ENCODE data around the gene CHURC1.
A peak's percentile ranks its signal among the peaks of the same experiment; 100 is the strongest.
"Not testable (repeated sequence)": the region's sequence is repeated elsewhere in the genome, so short reads cannot be mapped to it uniquely, and the experiment has no call there.

The CHURC1 gene

GRCh38 chr14:64912261-64912660 is 2.0 kb upstream of the CHURC1 start:
- no peak for DNase-seq

DNA sequence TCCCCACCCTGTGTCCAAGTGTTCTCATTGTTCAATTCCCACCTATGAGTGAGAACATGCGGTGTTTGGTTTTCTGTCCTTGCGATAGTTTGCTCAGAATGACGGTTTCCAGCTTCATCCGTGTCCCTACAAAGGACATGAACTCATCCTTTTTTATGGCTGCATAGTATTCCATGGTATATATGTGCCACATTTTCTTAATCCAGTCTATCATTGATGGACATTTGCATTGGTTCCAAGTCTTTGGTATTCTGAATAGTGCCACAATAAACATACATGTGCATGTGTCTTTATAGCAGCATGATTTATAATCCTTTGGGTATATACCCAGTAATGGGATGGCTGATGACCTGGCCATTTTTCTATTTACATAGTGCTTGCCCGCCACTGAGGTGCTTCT is 778 bp upstream of the CHURC1 start:
- DNase-seq = not testable (repeated sequence)

- DNase-seq = no peak
Measured at GRCh38 chr14:64915029-64915424, 772 bp downstream of the CHURC1 start.

DNA sequence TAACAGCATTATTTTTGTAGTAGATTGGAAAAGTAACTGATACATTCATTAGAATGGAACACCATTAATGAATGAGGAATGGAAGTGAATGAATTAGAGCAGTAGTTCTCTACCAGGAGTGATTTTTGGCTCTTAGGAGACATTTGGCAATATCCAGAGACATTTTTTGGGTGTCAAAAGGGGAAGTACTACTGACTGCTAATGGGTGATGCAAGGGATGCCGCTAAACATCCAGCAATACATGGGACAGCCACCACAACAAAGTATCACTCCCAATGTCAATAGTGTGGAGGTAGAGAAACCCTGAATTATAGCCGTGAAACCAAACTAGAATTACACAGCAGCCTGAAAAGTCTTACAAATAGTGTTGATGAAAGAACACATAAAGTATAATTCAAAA is 1.5 kb downstream of the CHURC1 start:
- DNase-seq = no peak

GRCh38 chr14:64918216-64918615 is 4.0 kb downstream of the CHURC1 start:
- no peak for DNase-seq

DNA sequence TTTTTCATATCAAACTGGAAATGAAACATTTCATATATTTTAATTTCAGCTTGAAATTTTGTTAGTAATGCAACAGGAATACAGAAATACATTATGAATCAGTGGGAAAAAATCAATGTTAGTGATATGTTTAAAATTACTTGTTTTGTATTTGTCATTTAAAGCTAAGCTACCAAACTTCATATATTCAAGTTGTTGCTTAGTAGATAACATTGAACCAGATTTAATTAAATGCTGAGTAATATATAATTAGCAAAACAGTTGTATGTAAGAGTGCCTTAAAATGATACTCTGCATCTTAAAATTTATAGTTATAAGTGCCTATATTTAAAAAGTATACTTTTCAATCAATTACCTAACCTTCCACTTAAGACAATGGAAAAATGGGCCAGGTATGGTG is 5.0 kb downstream of the CHURC1 start:
- no peak for DNase-seq

GRCh38 chr14:64919618-64920017 is 5.4 kb downstream of the CHURC1 start:
- no peak for DNase-seq

DNA sequence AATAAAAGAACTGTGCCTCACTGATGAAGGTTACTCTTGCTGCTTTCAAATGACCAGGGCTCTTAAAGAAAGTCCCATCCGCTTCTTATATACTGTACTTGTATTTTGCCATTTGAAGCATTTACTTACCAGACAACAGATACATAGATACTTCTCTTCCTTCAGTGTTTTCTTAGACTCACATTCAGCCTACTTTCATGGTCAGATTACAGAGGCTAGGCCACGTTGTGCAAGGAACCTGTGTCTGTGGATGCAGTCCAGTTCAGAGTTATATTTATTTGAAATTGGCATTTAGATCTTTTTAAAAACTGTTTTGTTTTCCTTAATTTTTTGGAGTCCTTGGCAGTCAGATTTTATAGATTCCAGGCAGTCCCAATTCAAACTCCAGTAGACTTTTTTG is 6.2 kb downstream of the CHURC1 start:
- no peak for DNase-seq

- DNase-seq = no peak
Measured at GRCh38 chr14:64923015-64923414, 8.8 kb downstream of the CHURC1 start.

- DNase-seq = no peak
Measured at GRCh38 chr14:64926398-64926995, 12.2 kb downstream of the CHURC1 start.

DNA sequence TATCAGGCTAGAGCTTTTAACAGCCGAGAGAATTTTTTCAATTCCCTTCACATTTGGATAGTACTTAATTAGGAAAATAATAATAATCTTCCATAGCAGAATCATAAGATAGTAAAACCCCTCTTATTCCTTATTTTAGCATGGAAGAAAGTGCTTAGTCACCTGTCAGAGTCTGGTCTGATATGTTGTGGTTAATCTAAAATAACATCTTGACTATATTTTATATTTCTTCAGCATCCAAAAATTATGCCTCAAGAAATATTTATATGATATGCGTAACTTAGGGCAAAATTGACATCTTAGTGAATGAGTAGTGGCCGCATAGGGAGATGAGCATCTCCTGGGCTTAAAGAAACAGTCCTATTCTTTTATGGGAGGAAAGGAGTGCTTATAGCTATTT is 12.8 kb downstream of the CHURC1 start:
- DNase-seq = no peak

DNA sequence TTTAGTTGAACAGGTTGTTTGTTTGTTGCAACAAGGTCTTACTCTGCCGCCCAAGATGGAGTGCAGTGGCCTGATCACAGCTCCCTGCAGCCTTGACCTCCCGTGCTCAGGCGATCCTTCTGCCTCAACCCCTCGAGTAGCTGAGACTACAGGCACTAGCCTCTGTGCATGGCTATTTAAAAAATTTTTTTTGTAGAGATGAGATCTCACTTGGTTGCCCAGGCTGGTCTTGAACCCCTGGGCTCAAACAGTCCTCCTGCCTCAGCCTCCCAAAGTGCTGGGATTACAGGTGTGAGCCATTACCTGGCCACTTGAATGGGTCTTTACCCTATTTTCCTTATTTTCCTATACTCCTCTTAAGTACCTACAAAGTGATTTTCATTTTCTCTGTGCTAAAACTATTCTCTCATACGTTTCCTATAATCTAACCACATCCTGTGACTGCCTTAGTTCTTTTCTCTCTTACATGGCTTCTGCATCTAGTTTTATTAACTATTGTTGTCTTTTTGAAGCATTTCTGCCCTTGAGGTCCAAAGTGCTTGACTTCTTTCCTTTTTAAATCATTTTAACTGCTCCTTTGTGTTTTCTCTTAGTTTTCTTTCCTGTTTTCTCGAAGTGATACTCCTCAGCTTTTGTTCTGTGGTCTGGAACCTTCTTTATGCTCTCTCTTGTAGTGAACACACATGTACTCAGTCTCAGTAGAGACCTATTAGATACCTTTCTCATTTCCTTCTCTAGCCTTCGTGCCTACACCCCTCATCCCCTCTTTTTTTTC is 14.2 kb downstream of the CHURC1 start:
- DNase-seq = no peak

DNA sequence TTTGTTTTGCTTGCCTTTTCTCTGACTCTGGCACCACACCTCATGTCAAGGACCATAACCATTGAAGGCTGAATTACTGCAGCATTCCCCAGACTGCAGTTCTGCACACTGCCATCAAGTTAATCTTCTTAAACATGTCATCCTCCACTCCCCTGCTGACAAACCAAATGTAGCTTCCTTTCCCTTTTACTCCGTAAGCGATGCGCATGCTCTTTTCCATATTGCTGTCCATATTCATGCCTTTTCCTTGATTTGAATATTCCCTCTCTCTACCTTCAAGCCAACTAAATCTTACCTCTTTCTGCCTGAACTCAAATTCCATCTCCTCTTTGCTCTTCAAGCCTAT is 14.7 kb downstream of the CHURC1 start:
- DNase-seq = no peak

DNA sequence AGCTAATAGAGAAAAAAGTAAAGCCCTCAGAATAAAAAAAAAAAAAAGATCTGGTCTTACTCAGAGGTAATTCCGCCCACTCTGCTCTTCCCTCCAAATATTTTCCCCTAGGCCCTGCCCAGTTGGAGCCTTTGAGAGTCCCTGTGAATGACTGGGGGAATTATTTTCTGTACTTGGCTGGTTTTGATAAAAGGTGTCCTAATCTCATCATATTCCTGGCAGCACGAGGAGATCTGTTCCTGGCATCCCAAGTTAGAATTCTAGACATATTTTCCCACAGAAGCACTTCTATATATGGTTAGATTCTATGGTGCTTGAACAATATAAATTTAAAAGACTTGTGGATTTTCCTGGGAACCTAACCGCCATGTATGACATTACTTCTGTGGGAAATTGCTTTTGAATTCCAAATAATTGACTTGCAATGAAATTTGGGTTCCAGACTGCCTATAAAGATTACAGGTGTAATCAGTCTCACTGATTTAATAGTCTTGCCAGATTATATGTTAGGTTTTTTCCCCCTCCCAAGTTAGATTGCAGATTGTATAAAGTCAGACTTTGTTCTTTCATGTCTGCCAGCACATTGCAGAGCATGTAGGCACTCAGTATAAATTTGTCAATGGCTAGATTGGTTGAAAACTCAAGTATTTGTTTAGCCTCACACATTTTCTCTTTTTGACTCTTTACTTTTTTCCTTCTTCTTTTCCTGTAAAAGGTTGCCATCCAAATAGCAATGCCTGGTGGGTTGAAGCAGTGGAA is 16.0 kb downstream of the CHURC1 start:
- no peak for DNase-seq

GRCh38 chr14:64931123-64931522 is 16.9 kb downstream of the CHURC1 start:
- DNase-seq = no peak

GRCh38 chr14:64932231-64932630 is 18.0 kb downstream of the CHURC1 start:
- DNase-seq = no peak

DNA sequence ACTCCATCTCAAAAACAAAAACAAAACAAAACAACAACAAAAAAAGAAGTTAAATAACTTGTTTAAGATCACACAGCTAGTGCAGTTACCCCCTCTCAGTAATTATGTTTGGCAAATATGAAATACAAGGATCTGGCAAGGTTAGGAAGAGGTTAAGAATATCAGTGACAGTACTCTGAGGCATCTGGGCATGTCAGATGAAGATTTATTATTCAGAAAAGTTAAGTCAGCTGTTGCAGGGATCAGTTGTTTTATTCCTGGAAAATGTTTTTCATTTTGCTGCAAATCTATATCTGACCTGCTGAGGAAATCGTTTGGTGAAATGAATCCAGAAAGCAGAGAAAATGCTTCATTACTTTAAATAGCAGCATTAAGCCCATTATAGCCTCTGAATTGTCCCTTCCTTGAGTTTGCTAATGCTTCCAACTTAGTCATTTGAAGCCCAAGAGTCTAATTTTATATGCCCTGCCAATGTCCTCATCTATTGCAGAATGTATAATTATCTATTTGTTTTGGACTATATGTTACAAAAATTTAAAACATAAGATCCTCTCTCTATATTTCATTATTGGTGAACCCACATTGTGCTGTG is 20.2 kb downstream of the CHURC1 start:
- DNase-seq = no peak

- no peak for DNase-seq
Measured at GRCh38 chr14:64935508-64935907, 21.3 kb downstream of the CHURC1 start.

- no peak for DNase-seq
Measured at GRCh38 chr14:64937171-64937820, 23.0 kb downstream of the CHURC1 start.

GRCh38 chr14:64937821-64938193 is 23.6 kb downstream of the CHURC1 start:
- peak; percentile 11 for DNase-seq

DNA sequence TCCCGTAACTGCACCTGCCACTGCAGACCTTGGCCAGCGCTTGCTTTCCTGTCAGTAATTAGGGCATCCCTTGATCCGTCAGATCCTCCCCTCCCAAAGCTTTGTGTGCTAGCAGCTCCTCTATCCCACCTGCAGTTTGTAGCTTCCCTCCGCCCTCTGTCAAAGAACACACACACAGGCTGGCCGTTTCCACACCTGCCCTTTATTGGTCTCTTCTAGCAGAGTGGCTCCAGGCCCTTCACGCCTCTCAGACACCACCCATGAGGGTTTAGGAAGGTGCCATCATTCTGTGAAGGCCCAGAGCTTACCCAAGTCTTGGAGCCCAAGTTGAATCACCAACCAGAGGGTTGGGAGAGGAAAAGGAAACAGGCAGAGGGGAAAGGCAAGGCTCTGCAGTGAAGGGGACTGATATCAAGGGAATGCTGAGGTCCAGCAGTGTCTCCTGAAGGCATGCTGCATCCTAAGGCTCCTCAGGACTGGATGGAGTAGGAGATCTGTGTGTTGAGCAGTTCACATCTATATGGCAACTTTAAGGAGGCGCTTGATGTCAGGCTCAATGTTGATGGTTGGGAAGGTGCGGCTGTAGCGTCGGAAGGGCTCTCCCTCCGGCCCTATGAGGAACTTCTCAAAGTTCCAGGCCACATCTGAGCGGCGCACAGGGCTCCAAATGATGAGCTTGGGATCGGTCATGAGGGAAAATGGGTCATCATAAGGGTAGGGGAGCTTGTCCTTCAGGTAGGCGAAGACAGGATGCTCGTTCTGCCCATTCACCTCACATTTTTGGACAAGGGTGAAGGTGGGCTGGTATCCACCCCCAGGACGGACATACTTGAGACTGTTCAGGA is 24.9 kb downstream of the CHURC1 start:
- DNase-seq = no peak

DNA sequence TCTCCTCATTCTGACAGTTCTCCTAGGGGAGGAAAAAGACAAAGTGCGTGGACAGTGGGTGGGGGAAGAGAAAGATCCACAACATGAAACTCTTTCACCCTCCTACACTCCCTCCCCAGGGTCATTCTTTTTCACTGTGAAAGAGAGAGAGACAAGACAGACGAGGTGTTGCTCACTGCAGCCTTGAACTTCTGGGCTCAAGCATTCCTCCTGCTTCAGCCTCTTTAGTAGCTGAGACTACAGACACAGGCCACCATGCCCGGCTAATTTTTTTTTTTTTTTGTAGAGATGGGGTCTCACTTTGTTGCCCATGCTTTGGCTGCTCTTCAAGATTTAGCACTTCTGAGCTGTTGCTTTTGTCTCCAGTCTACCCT is 25.5 kb downstream of the CHURC1 start:
- DNase-seq = no peak

Measured in NCI-H2227 treated with DMSO at 0.1 percent for 48 hours (cell line).